K562 (cell line): ENCODE results near the gene IL4R. TPM values are rescaled to one million over a fixed set of nuclear protein-coding genes. Genes with fewer than 3 reads are reported as not detected.

ENCODE experiments used
- ATAC-seq: fragments of 200-7000 bp; cut with Tn5 transposase; 3 replicates; pipeline ENCODE4 v1.9.1; 2020; ENCODE audit warnings: moderate library complexity
- BruUV-seq: library from RNA; stranded (reverse); fragments of 400-500 nt; replicated peaks from 2 replicates; lab custom pipeline; 2021; lab: Mats Ljungman, UMichigan
- CTCF ChIA-PET: fragments of 300-600 bp; formaldehyde crosslinking; extraction: SDS; loops from one replicate; lab custom pipeline; 2021; ENCODE audit warnings: low intra/inter-chr PET ratio; lab: Yijun Ruan, JAX
- POLR2A ChIA-PET: fragments of 300-600, 350-650 bp; sonication (Branson Sonifier 250); formaldehyde crosslinking; extraction: SDS; loops from one replicate; lab custom pipeline; 2021; ENCODE audit warnings: antibody characterized with exemption, inconsistent platforms; lab: Yijun Ruan, JAX
- DNase-seq, 4 experiments: peaks; one replicate each; pipeline versions ENCODE4 v3.0.0 to v3.0.0-alpha.2; 2011 to 2018; ENCODE audit warnings: low spot score in 3 of 4, mixed read lengths in 3 of 4; ENCODE audit errors: extremely low read depth in 1 of 4
- FAIRE-seq: peaks from 2 replicates; lab custom pipeline; 2011; peaks lifted over from hg19 to GRCh38; lab: Jason Lieb, UNC
- H2AFZ ChIP-seq: 2 replicates; pipeline ENCODE4 v1.6.0; 2011; ENCODE audit warnings: low read depth, low read length, control low read depth, inconsistent platforms
- H3K27ac ChIP-seq: fragments of 200-600 bp; 3 replicates; pipeline ENCODE4 v1.8.0; 2011; ENCODE audit warnings: low read depth, mild to moderate bottlenecking, control low read depth, inconsistent platforms, low read length, moderate library complexity, mixed read lengths; ENCODE audit errors: extremely low read depth
- H3K27me3 ChIP-seq, 2 experiments: fragments of 300-600 bp in 1 of 2; 2 replicates in 1 of 2; 3 replicates in 1 of 2; pipeline versions ENCODE4 v1.6.0 to v1.8.0; 2011; ENCODE audit warnings: inconsistent platforms in 2 of 2, low read length in 2 of 2, mild to moderate bottlenecking in 1 of 2, mixed read lengths in 1 of 2, moderate library complexity in 1 of 2; ENCODE audit not compliant: control insufficient read depth in 2 of 2, insufficient read depth in 2 of 2
- H3K36me3 ChIP-seq: fragments of 300-600 bp; 3 replicates; pipeline ENCODE4 v1.8.0; 2011; ENCODE audit warnings: mild to moderate bottlenecking, low read length, inconsistent platforms; ENCODE audit not compliant: control insufficient read depth, insufficient read depth
- H3K4me1 ChIP-seq, 2 experiments: fragments of 200-600 bp in 1 of 2; replicated peaks in 1 of 2; 2 replicates in 1 of 2; 3 replicates in 1 of 2; pipeline versions ENCODE4 v1.5.1 to v1.8.0; 2011; ENCODE audit warnings: inconsistent platforms in 2 of 2, low read length in 2 of 2, mild to moderate bottlenecking in 1 of 2, mixed read lengths in 1 of 2, moderate library complexity in 1 of 2; ENCODE audit not compliant: control insufficient read depth in 2 of 2, insufficient read depth in 2 of 2
- H3K4me2 ChIP-seq: 2 replicates; pipeline ENCODE4 v1.6.1; 2011; ENCODE audit warnings: low read length, control low read depth, inconsistent platforms, mixed read lengths; ENCODE audit not compliant: insufficient read depth
- H3K4me3 ChIP-seq: fragments of 200-600 bp; sonication (generic), shearing (Covaris generic); 2 replicates; pipeline ENCODE4 v1.5.1; 2016; ENCODE audit warnings: control low read depth, inconsistent platforms
- H3K79me2 ChIP-seq: fragments of 200-600 bp; 3 replicates; pipeline ENCODE4 v1.8.0; 2011; ENCODE audit warnings: low read length, inconsistent platforms; ENCODE audit not compliant: control insufficient read depth, insufficient read depth
- H3K9ac ChIP-seq, 2 experiments: 2 replicates each; pipeline versions ENCODE4 v1.6.0 to v1.6.1; 2011; ENCODE audit warnings: low read depth in 2 of 2, low read length in 2 of 2, control low read depth in 1 of 2, inconsistent platforms in 1 of 2, mild to moderate bottlenecking in 1 of 2, mixed read lengths in 1 of 2; ENCODE audit not compliant: insufficient read depth in 1 of 2
- H3K9me1 ChIP-seq: one replicate; pipeline ENCODE4 v1.6.0; 2011; ENCODE audit warnings: inconsistent platforms, mild to moderate bottlenecking, low read length, moderate library complexity; ENCODE audit not compliant: control insufficient read depth, insufficient read depth
- H3K9me3 ChIP-seq: replicated peaks from 2 replicates; pipeline ENCODE4 v1.5.1; 2011; ENCODE audit warnings: low read depth, low read length, inconsistent platforms; ENCODE audit not compliant: control insufficient read depth, insufficient read depth
- H4K20me1 ChIP-seq: replicated peaks from 2 replicates; pipeline ENCODE4 v1.6.1; 2011; ENCODE audit warnings: low read length, inconsistent platforms, mixed read lengths; ENCODE audit not compliant: control insufficient read depth, insufficient read depth
- ARID3B ChIP-seq: fragments of 250-450 bp; sonication (Bioruptor Pico); IDR thresholded peaks from 2 replicates; pipeline ENCODE4 v1.4.0; 2020; ENCODE audit warnings: borderline replicate concordance
- CEBPB ChIP-seq: fragments of 450-650 bp; IDR thresholded peaks from 2 replicates; pipeline ENCODE4 v1.6.1; 2016; ENCODE audit warnings: missing genetic modification characterization, missing compliant biosample characterization
- EGR1 ChIP-seq: fragments of 450-650 bp; conservative IDR thresholded peaks from 2 replicates; pipeline ENCODE4 v1.6.1; 2017; ENCODE audit warnings: mild to moderate bottlenecking
- EP300 ChIP-seq: IDR thresholded peaks from 2 replicates; pipeline ENCODE4 v1.6.1; 2012; ENCODE audit warnings: low read length, improper control_type of control experiment
- HDAC2 ChIP-seq: fragments of 450-650 bp; IDR thresholded peaks from 2 replicates; pipeline ENCODE4 v1.6.1; 2016; ENCODE audit warnings: mild to moderate bottlenecking
- ZFP36 ChIP-seq: fragments of 150-350 bp; IDR thresholded peaks from 2 replicates; pipeline ENCODE4 v1.6.1; 2018; ENCODE audit warnings: low read length, low read depth; ENCODE audit not compliant: partially characterized antibody
- ZKSCAN1 ChIP-seq: fragments of 150-350 bp; IDR thresholded peaks from 2 replicates; pipeline ENCODE4 v1.6.1; 2016; ENCODE audit warnings: low read depth, low read length
- ZNF24 ChIP-seq: fragments of 450-650 bp; IDR thresholded peaks from 2 replicates; pipeline ENCODE4 v1.6.1; 2016
- ZNF511 ChIP-seq: sonication (generic); formaldehyde crosslinking; IDR thresholded peaks from 2 replicates; pipeline ENCODE4 v1.8.0; 2022; ENCODE audit warnings: mild to moderate bottlenecking, missing genetic modification reagents
- WGBS: fragments of 100-300 bp; shearing (Covaris generic); methylation state at CpG from one replicate; pipeline ENCODE4 v1.1.6; 2016; ENCODE audit warnings: low coverage, mixed read lengths; ENCODE audit not compliant: insufficient coverage; ENCODE audit errors: missing lambda C conversion rate; 5-methylcytosine and 5-hydroxymethylcytosine counted together
- in situ Hi-C: fragments of 300-500 bp; cut with MboI; formaldehyde crosslinking; loops from 4 replicates; pipeline ENCODE4 v1.15.0; 2018; ENCODE audit warnings: inconsistent platforms, mixed read lengths
- intact Hi-C: fragments of 100-400 bp; cut with micrococcal nuclease; formaldehyde crosslinking; loops from 2 replicates; pipeline ENCODE4 v1.14.2; 2022
- polyA plus RNA-seq, 8 experiments: library from polyadenylated mRNA; depleted of rRNA in 4 of 8; stranded (reverse) in 5 of 8; unstranded in 3 of 8; fragments of >200 nt; fragmentation: Nextera tagmentation in 2 of 8; fragmentation: Illumina TruSeq in 1 of 8; extraction: Ambion mirVana in 2 of 8; extraction: Trizol in 1 of 8; gene quantifications; 2 replicates each; pipeline versions ENCODE4 v1.2.1 to v1.2.3, GENCODE V29; 2011 to 2014; ENCODE audit warnings: inconsistent platforms in 1 of 8, missing spikeins in 1 of 8
- total RNA-seq, 7 experiments: library from RNA; depleted of rRNA in 6 of 7; stranded (reverse); fragments of >200 nt in 6 of 7; fragmentation: Illumina TruSeq in 2 of 7; extraction: Trizol in 2 of 7; gene quantifications; 2 replicates each; pipeline versions ENCODE4 v1.2.1 to v1.2.3, GENCODE V29; 2011 to 2021; ENCODE audit warnings: low replicate concordance in 1 of 7

The IL4R gene
- total and polyA plus RNA-seq, 9 of the 15 experiments (the other 6 are each of a cell fraction or from before 2014, with no cell fraction given): 0.17 to 5.8 (median 3.3) TPM

- Histone ChIP-seq H3K27ac (no peak overlapping the region), H3K4me3 (no peak overlapping the region), H3K9me1 (no peaks in the 10 kb centered on the region), H3K4me2 (no peak overlapping the region), H3K9me3 (no peaks in the 10 kb centered on the region), H2AFZ (no peak overlapping the region), H3K36me3 (no peaks in the 10 kb centered on the region), H3K4me1 (peaks cover 4 to 14% of the 10 kb centered on the region in 2 experiments; a peak in 4 of 5 replicates), H3K27me3 (peaks cover 19 to 45% of the 10 kb centered on the region in 2 experiments; a peak in 4 of 5 replicates), H3K9ac (no peak overlapping the region), H3K79me2 (no peaks in the 10 kb centered on the region), H4K20me1 (no peaks in the 10 kb centered on the region; the same call in 1 of the 2 replicates)
- peak; percentile 75 for TF ChIP-seq ZKSCAN1
- no peak for TF ChIP-seq HDAC2
- TF ChIP-seq ZNF511 (CRISPR knock-in tag): no peak
- TF ChIP-seq ARID3B (CRISPR knock-in tag): no peak
- no peak for TF ChIP-seq EP300
- TF ChIP-seq ZNF24: no peak
- TF ChIP-seq CEBPB: no peak
- TF ChIP-seq EGR1: peak; percentile 16; the same call in 1 of the 2 replicates
- TF ChIP-seq ZFP36: peak; percentile 85
- FAIRE-seq (no peak), ATAC-seq (no peak), DNase-seq (no peak)
- intact Hi-C loops: no loop called here
- ChIA-PET CTCF (no interaction called here), POLR2A (interaction anchor here (0.6 kb wide), 1 partner anchor 40 kb away, joined by 3 read pairs; no protein-coding TSS in a partner anchor)
- BruUV-seq: no TSS peak
- WGBS: 36% methylated on average over 7 of the region's 7 CpGs
- in situ Hi-C loops: no loop called here
Measured at GRCh38 chr16:27311897-27312303, 1.9 kb upstream of the IL4R start.
